ENCODE data around the gene CUL4A. TPM values are rescaled to one million over a fixed set of nuclear protein-coding genes. Genes with fewer than 3 reads are reported as not detected.
"Not testable (repeated sequence)": the region's sequence is repeated elsewhere in the genome, so short reads cannot be mapped to it uniquely, and the experiment has no call there.

Gene CUL4A
- 10 to 100 TPM; 51.4 to 86.2 TPM for total RNA-seq

DNA sequence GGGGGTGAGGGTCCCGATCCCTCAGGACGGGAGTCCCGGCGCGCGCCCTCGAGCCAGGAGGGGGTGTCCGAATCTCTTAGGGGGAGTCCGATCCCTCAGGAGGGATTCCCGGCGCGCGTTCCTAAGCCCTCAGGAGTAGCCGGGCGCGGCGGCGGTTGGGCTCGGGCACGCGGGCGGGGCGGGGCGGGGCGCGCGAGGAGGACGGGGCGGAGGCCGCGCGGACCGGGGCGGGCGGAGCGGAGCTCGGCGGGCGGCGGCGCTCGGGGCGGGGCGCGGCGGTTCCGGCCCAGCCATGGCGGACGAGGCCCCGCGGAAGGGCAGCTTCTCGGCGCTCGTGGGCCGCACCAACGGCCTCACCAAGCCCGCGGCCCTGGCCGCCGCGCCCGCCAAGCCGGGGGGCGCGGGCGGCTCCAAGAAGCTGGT lies at the start of gene CUL4A:
CUL4A (plus strand) TSS at position 278 of the 423 bp plus-strand sequence; CDS start at position 293, 15 bp downstream.
- Mint-ChIP-seq H3K4me3 (peak within 1 kb of the TSS; percentile 93), H3K27me3 (no peaks in the 10 kb centered on the region), H3K36me3 (peaks cover 5% of the 10 kb centered on the region), H3K27ac (peak within 1 kb of the TSS in 1 of 2 donors; percentile 43), H3K9me3 (no peaks in the 10 kb centered on the region), H3K4me1 (ENCODE audit: low read depth in 2 of 2) (peaks cover 44 to 51% of the 10 kb centered on the region in 2 donors)
- ATAC-seq: peak; percentile 82 to 86
- DNase-seq (ENCODE audit: low spot score): peak; percentile 83

- Mint-ChIP-seq H3K27ac (no peak overlapping the region), H3K36me3 (peaks cover 8% of the 10 kb centered on the region), H3K27me3 (no peaks in the 10 kb centered on the region), H3K4me3 (no peak overlapping the region), H3K9me3 (peaks cover 10% of the 10 kb centered on the region), H3K4me1 (ENCODE audit: low read depth in 2 of 2) (peaks cover 17 to 22% of the 10 kb centered on the region in 2 donors)
- no peak for ATAC-seq
- no peak for DNase-seq (ENCODE audit: low spot score)
Measured at GRCh38 chr13:113159701-113160100, 49.7 kb upstream of the CUL4A start.

GRCh38 chr13:113160983-113161382 lies 48.4 kb upstream of the CUL4A start:
- Mint-ChIP-seq H3K4me1 (ENCODE audit: low read depth in 2 of 2) (peaks cover 20 to 29% of the 10 kb centered on the region in 2 donors), H3K27ac (no peak overlapping the region), H3K9me3 (no peaks in the 10 kb centered on the region), H3K27me3 (no peaks in the 10 kb centered on the region), H3K4me3 (peak overlapping the region; percentile 66), H3K36me3 (no peaks in the 10 kb centered on the region)
- DNase-seq (ENCODE audit: low spot score) (no peak), ATAC-seq (no peak)

DNA sequence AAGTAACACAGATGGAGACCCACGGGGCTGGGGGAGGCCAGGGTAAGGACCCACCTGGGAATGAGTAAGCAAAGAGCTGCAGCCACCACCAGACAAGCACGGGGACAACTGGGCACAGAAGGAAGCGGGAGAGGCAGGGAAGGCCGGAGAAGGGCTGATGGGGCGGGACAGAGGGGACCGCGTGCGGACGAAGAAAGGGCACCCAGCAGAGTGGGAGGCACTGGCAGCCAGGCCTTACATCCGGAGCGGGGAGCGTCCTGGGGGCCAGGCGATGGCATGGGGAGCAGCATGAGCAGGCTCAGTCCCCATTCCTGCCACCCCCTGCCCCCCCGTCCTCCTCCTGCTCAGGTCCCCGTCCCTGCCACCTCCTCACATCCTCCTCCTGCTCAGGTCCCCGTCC lies 48.0 kb upstream of the CUL4A start:
- ATAC-seq (no peak), DNase-seq (ENCODE audit: low spot score) (no peak)
- no peaks in the 10 kb centered on the region for H3K27me3 Mint-ChIP-seq
- H3K4me1 Mint-ChIP-seq (ENCODE audit: low read depth in 2 of 2): peaks cover 24 to 34% of the 10 kb centered on the region in 2 donors
- H3K36me3 Mint-ChIP-seq: no peaks in the 10 kb centered on the region
- H3K4me3 Mint-ChIP-seq: peak overlapping the region; percentile 66
- H3K9me3 Mint-ChIP-seq: no peaks in the 10 kb centered on the region
- no peak overlapping the region for H3K27ac Mint-ChIP-seq

DNA sequence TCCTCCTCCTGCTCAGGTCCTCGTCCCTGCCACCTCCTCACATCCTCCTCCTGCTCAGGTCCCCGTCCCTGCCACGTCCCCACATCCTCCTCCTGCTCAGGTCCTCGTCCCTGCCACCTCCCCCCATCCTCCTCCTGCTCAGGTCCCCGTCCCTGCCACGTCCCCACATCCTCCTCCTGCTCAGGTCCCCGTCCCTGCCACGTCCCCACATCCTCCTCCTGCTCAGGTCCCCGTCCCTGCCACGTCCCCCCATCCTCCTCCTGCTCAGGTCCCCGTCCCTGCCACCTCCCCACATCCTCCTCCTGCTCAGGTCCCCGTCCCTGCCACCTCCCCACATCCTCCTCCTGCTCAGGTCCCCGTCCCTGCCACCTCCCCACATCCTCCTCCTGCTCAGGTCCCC lies 47.4 kb upstream of the CUL4A start:
- H3K4me1 Mint-ChIP-seq (ENCODE audit: low read depth in 2 of 2): peaks cover 26 to 37% of the 10 kb centered on the region in 2 donors
- not testable (repeated sequence) for DNase-seq (ENCODE audit: low spot score); H3K9me3 Mint-ChIP-seq; H3K36me3 Mint-ChIP-seq; H3K27me3 Mint-ChIP-seq; H3K4me3 Mint-ChIP-seq; H3K27ac Mint-ChIP-seq; ATAC-seq

DNA sequence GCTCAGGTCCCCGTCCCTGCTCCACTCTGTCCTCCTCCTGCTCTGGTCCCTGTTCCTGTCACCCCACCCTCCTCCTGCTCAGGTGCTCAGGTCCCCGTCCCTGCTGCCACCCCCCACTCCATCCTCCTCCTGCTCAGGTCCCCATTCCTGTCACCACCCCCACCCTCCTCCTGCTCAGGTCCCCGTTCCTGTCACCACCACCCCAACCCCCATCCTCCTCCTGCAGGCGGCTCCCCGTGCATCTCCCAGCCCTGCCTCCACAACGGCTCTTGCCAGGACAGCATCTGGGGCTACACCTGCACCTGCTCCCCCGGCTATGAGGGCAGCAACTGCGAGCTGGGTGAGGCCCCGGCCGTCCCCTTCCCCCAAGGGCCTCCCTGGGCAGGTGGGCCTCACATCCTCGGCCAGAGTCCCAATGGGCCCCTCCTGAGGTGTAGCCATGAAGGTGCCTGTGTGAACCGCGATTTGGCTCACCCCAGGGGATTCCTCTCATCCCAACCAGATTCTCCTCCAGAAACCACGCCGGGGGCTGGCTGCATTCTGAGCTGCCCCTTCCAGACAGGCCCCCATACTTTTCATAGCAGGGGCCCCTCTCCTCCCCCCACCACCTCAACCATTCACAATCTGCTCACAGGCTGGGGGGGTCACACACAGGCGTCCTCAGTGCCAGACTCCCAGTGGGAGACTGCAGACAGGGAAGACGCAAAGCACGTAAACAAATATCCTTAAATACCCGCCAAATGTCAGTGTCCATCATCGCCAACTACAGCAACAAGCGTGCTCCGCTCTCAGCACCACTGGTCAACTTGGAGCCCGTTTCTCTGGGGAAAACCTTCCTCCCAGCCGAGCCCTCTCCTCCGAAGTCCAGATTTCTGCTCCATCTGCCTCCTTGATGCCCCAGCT lies 46.4 kb upstream of the CUL4A start:
- H3K27ac Mint-ChIP-seq: peak overlapping the region; percentile 21 to 37
- H3K9me3 Mint-ChIP-seq: no peaks in the 10 kb centered on the region
- H3K4me1 Mint-ChIP-seq (ENCODE audit: low read depth in 2 of 2): peaks cover 26 to 34% of the 10 kb centered on the region in 2 donors
- ATAC-seq (peak; percentile 22 to 46), DNase-seq (ENCODE audit: low spot score) (no peak)
- peak overlapping the region; percentile 36 for H3K4me3 Mint-ChIP-seq
- H3K27me3 Mint-ChIP-seq: no peaks in the 10 kb centered on the region
- H3K36me3 Mint-ChIP-seq: peaks cover 4% of the 10 kb centered on the region

DNA sequence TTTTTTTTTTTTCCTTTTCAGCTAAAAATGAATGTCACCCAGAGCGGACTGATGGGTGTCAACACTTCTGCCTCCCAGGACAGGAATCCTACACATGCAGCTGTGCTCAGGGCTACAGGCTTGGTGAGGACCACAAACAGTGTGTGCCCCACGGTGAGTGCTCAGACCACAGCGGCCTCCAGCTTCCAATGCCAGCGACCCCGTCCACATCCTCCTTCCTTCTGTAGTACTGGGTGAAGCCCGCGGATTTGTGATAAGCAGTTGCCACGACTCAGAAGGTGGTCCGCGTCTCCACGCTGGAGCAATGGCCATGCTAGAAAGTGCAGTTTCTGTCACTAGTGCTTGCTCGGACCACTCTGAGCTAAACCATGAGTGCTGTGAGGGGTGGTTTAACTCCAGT lies 44.9 kb upstream of the CUL4A start:
- H3K36me3 Mint-ChIP-seq: peaks cover 12% of the 10 kb centered on the region
- no peaks in the 10 kb centered on the region for H3K9me3 Mint-ChIP-seq
- no peak overlapping the region for H3K27ac Mint-ChIP-seq
- ATAC-seq (no peak), DNase-seq (ENCODE audit: low spot score) (no peak)
- H3K4me3 Mint-ChIP-seq: no peak overlapping the region
- peaks cover 26 to 40% of the 10 kb centered on the region in 2 donors for H3K4me1 Mint-ChIP-seq (ENCODE audit: low read depth in 2 of 2)
- H3K27me3 Mint-ChIP-seq: no peaks in the 10 kb centered on the region

DNA sequence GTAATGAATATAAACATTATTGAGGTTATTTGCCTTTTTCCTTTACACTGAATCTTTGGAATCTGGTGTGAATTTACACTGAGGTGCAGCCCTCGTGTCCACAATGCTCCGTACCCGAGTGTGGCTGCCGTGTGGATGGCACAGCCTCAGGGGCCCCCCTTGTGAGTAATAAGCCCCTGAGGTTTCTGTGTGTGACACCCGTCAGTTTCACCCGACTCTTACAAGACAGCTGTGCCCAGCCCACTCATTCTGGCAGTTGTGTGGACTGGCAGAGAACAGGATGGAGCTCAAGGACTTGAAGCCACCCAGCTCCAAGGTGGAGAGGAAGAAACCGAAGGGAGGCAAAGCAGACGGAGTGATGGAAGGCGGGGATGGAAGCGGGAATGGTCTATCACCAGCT lies 43.1 kb upstream of the CUL4A start:
- ATAC-seq (peak; percentile 62 to 78), DNase-seq (ENCODE audit: low spot score) (no peak)
- H3K4me3 Mint-ChIP-seq: no peak overlapping the region
- peaks cover 18 to 50% of the 10 kb centered on the region in 2 donors for H3K4me1 Mint-ChIP-seq (ENCODE audit: low read depth in 2 of 2)
- peaks cover 16% of the 10 kb centered on the region for H3K36me3 Mint-ChIP-seq
- no peak overlapping the region for H3K27ac Mint-ChIP-seq
- H3K27me3 Mint-ChIP-seq: no peaks in the 10 kb centered on the region
- H3K9me3 Mint-ChIP-seq: no peaks in the 10 kb centered on the region

- ATAC-seq: no peak
- DNase-seq (ENCODE audit: low spot score): no peak
- Mint-ChIP-seq H3K4me3 (no peak overlapping the region), H3K9me3 (no peaks in the 10 kb centered on the region), H3K27me3 (no peaks in the 10 kb centered on the region), H3K36me3 (peaks cover 16% of the 10 kb centered on the region), H3K27ac (no peak overlapping the region), H3K4me1 (ENCODE audit: low read depth in 2 of 2) (peaks cover 16 to 53% of the 10 kb centered on the region in 2 donors)
Measured at GRCh38 chr13:113166681-113167080, 42.7 kb upstream of the CUL4A start.

DNA sequence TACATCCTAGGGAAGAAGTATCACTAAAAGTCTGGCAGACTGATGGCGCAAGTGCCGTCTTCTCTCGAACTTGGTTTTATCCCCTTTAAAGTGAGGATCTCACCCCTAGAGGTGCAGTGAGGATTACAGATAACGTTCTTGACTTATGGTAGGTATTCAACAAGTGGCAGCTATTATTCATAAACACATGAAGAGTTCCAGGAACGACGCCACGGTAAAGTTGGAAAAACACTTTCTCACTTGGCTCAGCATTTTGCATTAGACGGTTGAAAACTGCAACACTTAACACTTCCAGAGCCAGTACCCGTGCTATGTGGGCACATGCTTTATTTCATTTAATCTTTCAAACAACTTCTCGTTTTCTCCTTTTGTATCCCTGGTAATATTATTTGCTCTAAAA lies 42.3 kb upstream of the CUL4A start:
- ATAC-seq (no peak), DNase-seq (ENCODE audit: low spot score) (no peak)
- no peaks in the 10 kb centered on the region for H3K27me3 Mint-ChIP-seq
- H3K4me3 Mint-ChIP-seq: no peak overlapping the region
- peaks cover 16% of the 10 kb centered on the region for H3K36me3 Mint-ChIP-seq
- peaks cover 16 to 53% of the 10 kb centered on the region in 2 donors for H3K4me1 Mint-ChIP-seq (ENCODE audit: low read depth in 2 of 2)
- no peaks in the 10 kb centered on the region for H3K9me3 Mint-ChIP-seq
- no peak overlapping the region for H3K27ac Mint-ChIP-seq

- ATAC-seq: no peak
- peaks cover 16% of the 10 kb centered on the region for H3K36me3 Mint-ChIP-seq
- no peak for DNase-seq (ENCODE audit: low spot score)
Measured at GRCh38 chr13:113167575-113167974, 41.8 kb upstream of the CUL4A start.

GRCh38 chr13:113168211-113168610 lies 41.2 kb upstream of the CUL4A start:
- no peak for ATAC-seq
- H3K4me1 Mint-ChIP-seq (ENCODE audit: low read depth in 2 of 2): peaks cover 13 to 54% of the 10 kb centered on the region in 2 donors
- peak overlapping the region in 1 of 2 donors; percentile 10 for H3K27ac Mint-ChIP-seq
- no peaks in the 10 kb centered on the region for H3K9me3 Mint-ChIP-seq
- H3K4me3 Mint-ChIP-seq: no peak overlapping the region
- H3K27me3 Mint-ChIP-seq: no peaks in the 10 kb centered on the region
- peaks cover 16% of the 10 kb centered on the region for H3K36me3 Mint-ChIP-seq
- no peak for DNase-seq (ENCODE audit: low spot score)

More at GRCh38 chr13:113167575-113167974, 41.8 kb upstream of the CUL4A start:
- no peaks in the 10 kb centered on the region for H3K27me3 Mint-ChIP-seq
- peaks cover 16 to 53% of the 10 kb centered on the region in 2 donors for H3K4me1 Mint-ChIP-seq (ENCODE audit: low read depth in 2 of 2)
- H3K9me3 Mint-ChIP-seq: no peaks in the 10 kb centered on the region
- H3K4me3 Mint-ChIP-seq: no peak overlapping the region
- no peak overlapping the region for H3K27ac Mint-ChIP-seq

DNA sequence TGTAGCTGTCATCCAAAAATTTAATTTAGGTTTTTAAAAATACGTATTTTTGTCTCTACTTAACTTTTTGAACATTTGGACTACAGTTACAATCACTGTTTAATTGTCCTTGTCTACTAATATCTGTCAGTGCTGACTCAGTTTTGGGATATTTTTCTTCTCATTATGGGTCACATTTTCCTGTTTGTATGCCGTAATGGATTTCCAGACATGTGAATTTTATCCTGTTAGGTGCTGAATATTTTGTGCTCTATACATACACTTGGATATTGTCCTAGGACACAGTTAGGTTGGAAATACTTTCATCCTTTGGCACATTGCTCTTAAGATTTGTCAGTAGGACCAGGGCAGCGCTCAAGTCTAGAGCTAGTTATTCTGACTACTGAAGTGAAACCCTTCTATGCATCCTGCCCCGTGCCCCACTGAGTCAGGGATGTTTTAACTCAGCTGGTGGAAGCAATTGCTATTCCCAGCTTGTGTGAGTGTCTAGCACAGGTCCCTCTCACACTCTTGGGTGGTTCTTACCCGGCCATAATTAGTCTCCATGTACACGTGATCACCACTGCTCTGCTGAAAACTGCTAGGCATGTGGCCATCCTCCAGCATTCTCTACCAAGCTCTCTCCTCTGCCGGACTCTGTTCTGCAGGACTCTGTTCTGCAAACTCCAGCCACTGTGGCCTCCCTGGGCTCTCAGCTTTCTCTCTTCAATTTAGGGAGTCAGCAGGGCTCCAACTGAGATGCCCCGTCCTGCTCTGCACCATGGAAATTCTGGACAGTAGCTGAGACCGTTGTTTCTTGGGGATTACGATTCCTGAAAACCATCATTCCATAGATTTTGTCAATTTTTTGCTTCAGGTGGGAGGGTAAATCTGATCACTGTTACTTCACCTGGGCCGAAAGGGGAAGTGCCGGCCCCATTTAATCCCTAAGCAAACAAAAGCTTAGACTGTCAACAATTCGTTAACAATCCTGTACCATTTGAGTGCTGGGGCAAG lies 39.8 kb upstream of the CUL4A start:
- ATAC-seq (no peak), DNase-seq (ENCODE audit: low spot score) (no peak)
- peaks cover 9 to 53% of the 10 kb centered on the region in 2 donors for H3K4me1 Mint-ChIP-seq (ENCODE audit: low read depth in 2 of 2)
- H3K27me3 Mint-ChIP-seq: no peaks in the 10 kb centered on the region
- peaks cover 16% of the 10 kb centered on the region for H3K36me3 Mint-ChIP-seq
- no peaks in the 10 kb centered on the region for H3K9me3 Mint-ChIP-seq
- no peak overlapping the region for H3K27ac Mint-ChIP-seq
- H3K4me3 Mint-ChIP-seq: no peak overlapping the region
